Breast epithelium (tissue), 4 donors: ENCODE measurements around the gene WDR70. TPM values are rescaled to one million over a fixed set of nuclear protein-coding genes. Genes with fewer than 3 reads are reported as not detected.

Experiments used
- DNase-seq, 2 donors: peaks; one replicate each; pipeline ENCODE4 v3.0.0-alpha.2; 2019; ENCODE audit warnings: low spot score in 2 of 2
- H3K27ac ChIP-seq, 2 donors: fragments of 200-600 bp; sonication (generic) in 1 of 2; one replicate each; pipeline ENCODE4 v1.5.1; 2016 to 2019; ENCODE audit warnings: mild to moderate bottlenecking in 1 of 2
- H3K27me3 ChIP-seq, 2 donors: fragments of 200-600 bp; sonication (generic) in 1 of 2; one replicate each; pipeline versions ENCODE4 v1.5.1 to v1.6.0; 2017 to 2019; ENCODE audit warnings: control low read depth in 1 of 2, mild to moderate bottlenecking in 1 of 2
- H3K36me3 ChIP-seq: fragments of 200-600 bp; one replicate; pipeline ENCODE4 v1.5.1; 2019
- H3K4me1 ChIP-seq, 2 donors: fragments of 200-600 bp; sonication (generic); one replicate each; pipeline ENCODE4 v1.5.1; 2016 to 2019; ENCODE audit warnings: control low read depth in 1 of 2
- H3K4me3 ChIP-seq, 3 donors: fragments of 200-600 bp; sonication (generic); 1 replicate in 2 of 3; 2 replicates in 1 of 3; pipeline ENCODE4 v1.5.1; 2016 to 2019; ENCODE audit warnings: mild to moderate bottlenecking in 3 of 3, moderate library complexity in 2 of 3
- H3K9me3 ChIP-seq, 2 donors: fragments of 200-600 bp; sonication (generic) in 1 of 2; one replicate each; pipeline ENCODE4 v1.5.1; 2016 to 2019; ENCODE audit warnings: control low read depth in 1 of 2
- POLR2A ChIP-seq: fragments of 450-650 bp; IDR thresholded peaks from one replicate; pipeline ENCODE4 v1.6.1; 2016; ENCODE audit warnings: antibody characterized with exemption, mild to moderate bottlenecking, moderate library complexity
- POLR2AphosphoS5 ChIP-seq, 3 donors: sonication (generic); formaldehyde crosslinking; IDR thresholded peaks; one replicate each; pipeline ENCODE4 v1.6.1; 2017; ENCODE audit warnings: antibody characterized with exemption in 3 of 3
- intact Hi-C: fragments of 100-400 bp; cut with DNase I; formaldehyde crosslinking; loops from one replicate; pipeline ENCODE4 v1.15.1; 2023; ENCODE audit warnings: low total_unique reads
- total RNA-seq, 3 donors: library from RNA; depleted of rRNA; stranded (reverse); fragments of >200 nt; gene quantifications; one replicate each; pipeline ENCODE4 v1.1.0, GENCODE V29; 2016
- TF ChIP-seq, protein P1 (sequence below), 3 donors: fragments of 450-650 bp; IDR thresholded peaks; one replicate each; pipeline ENCODE4 v1.5.1; 2016 to 2017; ENCODE audit warnings: antibody characterized with exemption in 3 of 3, mild to moderate bottlenecking in 3 of 3, moderate library complexity in 3 of 3

The WDR70 gene
- total RNA-seq, 3 donors from 2014 or later, result 29.6 to 40.2 (median 37.0) TPM

DNA sequence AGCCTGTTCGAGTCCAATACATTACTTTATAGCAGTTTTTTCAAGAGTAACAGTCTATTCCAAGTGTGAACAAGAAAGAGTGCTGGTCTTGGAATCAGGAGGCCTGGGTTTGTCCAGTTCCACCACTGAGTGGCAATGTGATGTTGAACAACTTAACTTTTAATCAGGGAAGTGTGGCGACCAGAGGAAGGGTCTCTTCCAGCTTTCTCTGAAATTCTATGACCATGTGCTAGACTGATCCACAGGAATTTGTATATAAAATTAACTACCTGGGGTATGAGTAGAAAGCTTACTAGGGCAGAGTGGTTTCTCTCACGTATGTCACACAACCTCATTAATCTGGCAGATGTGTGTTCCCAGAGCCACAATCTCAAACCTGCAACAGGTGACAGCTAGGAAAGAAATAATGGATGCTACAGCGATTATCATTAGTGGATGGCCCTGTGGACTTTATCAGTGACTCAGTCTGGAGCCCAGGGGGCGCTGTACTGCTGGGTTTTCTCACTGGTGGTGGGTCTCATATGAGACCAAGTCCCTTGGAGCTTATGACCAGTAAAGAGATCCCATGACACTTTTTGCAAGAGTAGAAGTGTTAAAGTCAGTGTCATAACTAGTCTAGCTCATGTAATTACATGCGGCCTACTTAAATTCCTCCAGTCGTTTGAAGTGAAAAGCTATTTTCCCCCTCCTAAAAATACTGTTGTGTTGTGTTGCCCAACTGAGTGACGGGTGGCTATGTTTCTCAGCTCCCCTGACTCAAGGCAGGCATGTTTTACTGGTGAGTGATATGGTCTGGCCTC is 344.2 kb downstream of the WDR70 start:
- Histone ChIP-seq H3K4me3 (no peak overlapping the region), H3K27me3 (no peaks in the 10 kb centered on the region), H3K4me1 (no peaks in the 10 kb centered on the region), H3K27ac (no peak overlapping the region), H3K9me3 (no peaks in the 10 kb centered on the region), H3K36me3 (peaks cover 11% of the 10 kb centered on the region)
- DNase-seq, result no peak
- intact Hi-C loops, result no loop called here
- no peak for TF ChIP-seq POLR2A
- TF ChIP-seq, protein P1, sequence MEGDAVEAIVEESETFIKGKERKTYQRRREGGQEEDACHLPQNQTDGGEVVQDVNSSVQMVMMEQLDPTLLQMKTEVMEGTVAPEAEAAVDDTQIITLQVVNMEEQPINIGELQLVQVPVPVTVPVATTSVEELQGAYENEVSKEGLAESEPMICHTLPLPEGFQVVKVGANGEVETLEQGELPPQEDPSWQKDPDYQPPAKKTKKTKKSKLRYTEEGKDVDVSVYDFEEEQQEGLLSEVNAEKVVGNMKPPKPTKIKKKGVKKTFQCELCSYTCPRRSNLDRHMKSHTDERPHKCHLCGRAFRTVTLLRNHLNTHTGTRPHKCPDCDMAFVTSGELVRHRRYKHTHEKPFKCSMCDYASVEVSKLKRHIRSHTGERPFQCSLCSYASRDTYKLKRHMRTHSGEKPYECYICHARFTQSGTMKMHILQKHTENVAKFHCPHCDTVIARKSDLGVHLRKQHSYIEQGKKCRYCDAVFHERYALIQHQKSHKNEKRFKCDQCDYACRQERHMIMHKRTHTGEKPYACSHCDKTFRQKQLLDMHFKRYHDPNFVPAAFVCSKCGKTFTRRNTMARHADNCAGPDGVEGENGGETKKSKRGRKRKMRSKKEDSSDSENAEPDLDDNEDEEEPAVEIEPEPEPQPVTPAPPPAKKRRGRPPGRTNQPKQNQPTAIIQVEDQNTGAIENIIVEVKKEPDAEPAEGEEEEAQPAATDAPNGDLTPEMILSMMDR (IDR thresholded peaks at IDR 0.05), result no peak
- TF ChIP-seq POLR2AphosphoS5 (IDR thresholded peaks at IDR 0.05), result no peak

DNA sequence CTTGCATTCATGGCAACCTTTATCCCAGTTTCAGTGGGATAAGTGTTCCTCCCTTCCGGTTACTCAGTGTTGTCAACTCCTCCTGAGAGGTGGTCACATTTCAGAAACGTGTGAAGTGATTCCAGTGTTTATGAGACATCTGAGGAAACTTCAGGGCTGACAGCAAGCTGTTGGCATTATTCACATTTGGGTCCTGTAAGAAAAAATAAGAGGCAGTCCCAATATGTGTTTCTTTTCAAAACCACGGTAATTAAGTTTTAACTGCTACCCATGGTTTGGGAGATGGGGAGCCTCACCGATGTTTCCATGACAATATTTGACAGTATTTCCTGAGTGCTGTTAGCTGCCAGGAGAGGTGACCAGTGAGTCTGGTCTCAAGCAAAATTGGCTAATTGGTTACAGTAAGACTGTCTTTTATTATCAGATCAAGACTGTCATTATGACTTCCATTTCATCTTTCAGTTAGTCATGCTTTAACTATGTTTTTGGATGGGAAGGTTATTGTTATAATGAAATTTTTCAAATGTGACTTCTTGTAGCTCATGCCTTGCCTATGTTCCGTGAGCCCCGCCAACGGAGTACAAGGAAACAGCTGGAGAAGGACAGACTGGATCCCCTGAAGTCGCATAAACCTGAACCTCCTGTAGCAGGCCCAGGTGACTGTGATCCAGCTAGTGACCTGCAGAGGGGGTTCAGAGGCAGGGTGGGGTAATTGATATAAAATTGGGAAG is 345.4 kb downstream of the WDR70 start:
- intact Hi-C loops, result no loop called here
- no peaks in the 10 kb centered on the region for H3K27me3 ChIP-seq
- peaks cover 11% of the 10 kb centered on the region for H3K36me3 ChIP-seq
- DNase-seq, result no peak
- H3K4me1 ChIP-seq, result no peaks in the 10 kb centered on the region
- no peaks in the 10 kb centered on the region for H3K9me3 ChIP-seq
- no peak overlapping the region for H3K27ac ChIP-seq
- H3K4me3 ChIP-seq, result no peak overlapping the region
- no peak for TF ChIP-seq POLR2A
- TF ChIP-seq, protein P1 (IDR thresholded peaks at IDR 0.05), result no peak
- TF ChIP-seq POLR2AphosphoS5 (IDR thresholded peaks at IDR 0.05), result no peak

DNA sequence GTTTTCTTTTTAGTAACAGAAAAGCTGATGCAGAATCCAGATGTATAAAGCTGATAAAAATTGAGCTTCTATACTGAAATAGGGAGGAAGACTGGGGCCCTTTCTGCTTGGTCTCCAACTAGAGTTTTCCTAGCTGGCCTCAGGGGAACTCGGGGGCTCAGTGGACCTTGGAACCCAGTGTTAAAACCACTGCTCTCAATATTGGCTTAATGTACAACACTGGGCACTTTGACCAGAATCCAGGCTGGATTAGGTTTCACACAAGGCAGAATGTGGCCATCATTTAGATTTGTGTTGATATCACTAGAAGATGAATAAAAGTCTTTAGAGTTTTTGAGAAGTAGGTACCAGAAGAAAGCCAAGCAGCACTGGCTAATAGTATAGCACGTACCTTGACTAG is 346.1 kb downstream of the WDR70 start:
- Histone ChIP-seq H3K36me3 (peaks cover 11% of the 10 kb centered on the region), H3K4me1 (no peaks in the 10 kb centered on the region), H3K9me3 (no peaks in the 10 kb centered on the region), H3K27ac (no peak overlapping the region), H3K4me3 (no peak overlapping the region), H3K27me3 (no peaks in the 10 kb centered on the region)
- TF ChIP-seq POLR2A (no peak), POLR2AphosphoS5 (IDR thresholded peaks at IDR 0.05) (no peak)
- TF ChIP-seq, protein P1 (IDR thresholded peaks at IDR 0.05), result no peak
- intact Hi-C loops, result no loop called here
- DNase-seq, result no peak

DNA sequence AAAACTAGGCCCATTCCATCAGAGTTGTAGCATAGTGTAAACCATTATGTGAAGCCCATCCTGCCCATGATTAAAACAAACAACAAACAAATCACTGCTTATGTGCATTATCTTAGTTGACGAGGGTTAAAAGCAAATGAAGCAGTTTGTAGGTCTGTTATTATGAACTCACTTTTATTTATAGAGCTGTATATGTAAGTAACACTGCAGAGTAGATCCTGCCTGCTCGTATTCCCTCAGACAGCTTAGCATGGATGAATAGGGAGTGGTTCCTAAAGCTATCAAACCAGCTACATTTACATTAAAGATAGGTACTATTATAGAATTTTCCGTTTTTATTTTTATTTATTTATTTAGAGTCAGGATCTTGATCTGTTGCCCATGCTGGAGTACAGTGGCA is 348.1 kb downstream of the WDR70 start:
- H3K4me1 ChIP-seq, result no peaks in the 10 kb centered on the region
- no peaks in the 10 kb centered on the region for H3K9me3 ChIP-seq
- H3K27ac ChIP-seq, result no peak overlapping the region
- H3K4me3 ChIP-seq, result no peak overlapping the region
- intact Hi-C loops, result no loop called here
- no peak for DNase-seq
- TF ChIP-seq, protein P1 (IDR thresholded peaks at IDR 0.05), result no peak
- TF ChIP-seq POLR2AphosphoS5 (IDR thresholded peaks at IDR 0.05) (no peak), POLR2A (no peak)
- H3K36me3 ChIP-seq, result peaks cover 11% of the 10 kb centered on the region
- no peaks in the 10 kb centered on the region for H3K27me3 ChIP-seq

DNA sequence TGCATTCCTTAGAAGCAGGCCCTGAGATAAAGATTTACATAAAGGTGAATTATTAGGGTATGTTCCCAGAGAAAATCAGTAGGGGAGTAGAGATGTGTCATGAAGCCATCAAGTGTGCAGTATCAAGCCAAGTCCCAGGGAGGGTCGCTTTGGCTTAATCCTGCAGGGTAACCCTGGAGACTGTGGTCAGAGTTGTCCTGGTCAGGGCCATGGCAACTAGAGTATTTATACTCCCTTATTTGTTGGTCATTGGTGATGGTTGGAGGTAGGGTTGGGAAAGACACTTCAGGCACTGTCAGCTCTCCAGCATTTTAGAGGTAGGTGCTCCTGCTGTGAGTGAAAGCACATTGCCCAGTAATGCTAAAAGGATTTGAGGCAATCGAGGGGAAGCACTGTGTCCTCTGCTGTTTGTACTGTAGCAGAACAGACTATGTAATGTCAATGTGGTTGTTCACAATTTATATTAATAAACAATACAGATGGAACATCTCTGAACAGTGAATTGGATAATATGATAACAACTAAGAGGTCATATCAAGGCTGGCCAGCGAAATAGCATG is 351.9 kb downstream of the WDR70 start:
- no peak overlapping the region for H3K4me3 ChIP-seq
- no peaks in the 10 kb centered on the region for H3K27me3 ChIP-seq
- TF ChIP-seq, protein P1 (IDR thresholded peaks at IDR 0.05), result no peak
- TF ChIP-seq POLR2AphosphoS5 (IDR thresholded peaks at IDR 0.05), result no peak
- TF ChIP-seq POLR2A, result no peak
- intact Hi-C loops, result no loop called here
- no peak for DNase-seq
- no peaks in the 10 kb centered on the region for H3K9me3 ChIP-seq
- H3K4me1 ChIP-seq, result no peaks in the 10 kb centered on the region
- no peak overlapping the region for H3K27ac ChIP-seq
- peaks cover 6% of the 10 kb centered on the region for H3K36me3 ChIP-seq
